GM12878 (cell line): ENCODE results near the gene CRYBA1. TPM values are rescaled to one million over a fixed set of nuclear protein-coding genes. Genes with fewer than 3 reads are reported as not detected.

Experiments used
- CTCF ChIP-seq, 3 experiments: IDR thresholded peaks in 2 of 3; conservative IDR thresholded peaks in 1 of 3; 2 replicates each; pipeline ENCODE4 v1.5.1; 2011; ENCODE audit warnings: low read depth in 3 of 3, low read length in 3 of 3, mild to moderate bottlenecking in 3 of 3, control low read depth in 2 of 3, moderate library complexity in 2 of 3, inconsistent platforms in 1 of 3, mixed read lengths in 1 of 3; ENCODE audit not compliant: control insufficient read depth in 2 of 3, insufficient read depth in 1 of 3; ENCODE audit errors: extremely low read depth in 1 of 3
- ELK1 ChIP-seq: IDR thresholded peaks from 2 replicates; pipeline ENCODE4 v1.6.1; 2012; ENCODE audit warnings: low read depth, low read length, improper control_type of control experiment
- SPI1 ChIP-seq: IDR thresholded peaks from 2 replicates; pipeline ENCODE4 v1.6.1; 2011; ENCODE audit warnings: low read depth, mild to moderate bottlenecking, low read length, moderate library complexity, borderline replicate concordance; ENCODE audit not compliant: insufficient read depth
- TAF1 ChIP-seq: IDR thresholded peaks from 2 replicates; pipeline ENCODE4 v1.6.1; 2011; ENCODE audit warnings: mild to moderate bottlenecking, low read depth, low read length, borderline replicate concordance
- polyA plus RNA-seq, 11 experiments: library from polyadenylated mRNA; depleted of rRNA in 4 of 11; unstranded in 6 of 11; stranded (reverse) in 5 of 11; fragments of >200 nt; fragmentation: Nextera tagmentation in 4 of 11; fragmentation: Illumina TruSeq in 1 of 11; extraction: Ambion mirVana in 4 of 11; extraction: Trizol in 1 of 11; gene quantifications; 1 replicate in 1 of 11; 2 replicates in 10 of 11; pipeline versions ENCODE4 v1.2.1 to v1.2.3, GENCODE V29; 2011 to 2016; ENCODE audit warnings: inconsistent platforms in 2 of 11, missing spikeins in 2 of 11, low read depth in 1 of 11
- total RNA-seq, 4 experiments: library from RNA; depleted of rRNA in 3 of 4; stranded (reverse); fragments of >200 nt in 3 of 4; fragmentation: Illumina TruSeq in 1 of 4; extraction: Trizol in 1 of 4; gene quantifications; 2 replicates each; pipeline versions ENCODE4 v1.2.1 to v1.2.3, GENCODE V29; 2013 to 2021
- TF ChIP-seq, protein P1 (sequence below): fragments of 450-650 bp; IDR thresholded peaks from 2 replicates; pipeline ENCODE4 v1.6.1; 2017; ENCODE audit warnings: mild to moderate bottlenecking, moderate library complexity

CRYBA1 gene
- total and polyA plus RNA-seq, 10 of the 15 experiments (the other 5 are each of a cell fraction or from before 2014, with no cell fraction given), result not detected

GRCh38 chr17:29215174-29215573, 31.5 kb upstream of the CRYBA1 start (continued):
- TF ChIP-seq ELK1 (no peak), CTCF (IDR thresholded peaks at IDR 0.05 in 2 of 3, conservative IDR thresholded peaks at IDR 0.05 in 1 of 3; ENCODE audit: control insufficient read depth in 2 of 3, extremely low read depth in 1 of 3, insufficient read depth in 1 of 3, low read depth in 3 of 3, low read length in 3 of 3) (no peak), SPI1 (no peak), TAF1 (no peak)
- TF ChIP-seq, protein P1, sequence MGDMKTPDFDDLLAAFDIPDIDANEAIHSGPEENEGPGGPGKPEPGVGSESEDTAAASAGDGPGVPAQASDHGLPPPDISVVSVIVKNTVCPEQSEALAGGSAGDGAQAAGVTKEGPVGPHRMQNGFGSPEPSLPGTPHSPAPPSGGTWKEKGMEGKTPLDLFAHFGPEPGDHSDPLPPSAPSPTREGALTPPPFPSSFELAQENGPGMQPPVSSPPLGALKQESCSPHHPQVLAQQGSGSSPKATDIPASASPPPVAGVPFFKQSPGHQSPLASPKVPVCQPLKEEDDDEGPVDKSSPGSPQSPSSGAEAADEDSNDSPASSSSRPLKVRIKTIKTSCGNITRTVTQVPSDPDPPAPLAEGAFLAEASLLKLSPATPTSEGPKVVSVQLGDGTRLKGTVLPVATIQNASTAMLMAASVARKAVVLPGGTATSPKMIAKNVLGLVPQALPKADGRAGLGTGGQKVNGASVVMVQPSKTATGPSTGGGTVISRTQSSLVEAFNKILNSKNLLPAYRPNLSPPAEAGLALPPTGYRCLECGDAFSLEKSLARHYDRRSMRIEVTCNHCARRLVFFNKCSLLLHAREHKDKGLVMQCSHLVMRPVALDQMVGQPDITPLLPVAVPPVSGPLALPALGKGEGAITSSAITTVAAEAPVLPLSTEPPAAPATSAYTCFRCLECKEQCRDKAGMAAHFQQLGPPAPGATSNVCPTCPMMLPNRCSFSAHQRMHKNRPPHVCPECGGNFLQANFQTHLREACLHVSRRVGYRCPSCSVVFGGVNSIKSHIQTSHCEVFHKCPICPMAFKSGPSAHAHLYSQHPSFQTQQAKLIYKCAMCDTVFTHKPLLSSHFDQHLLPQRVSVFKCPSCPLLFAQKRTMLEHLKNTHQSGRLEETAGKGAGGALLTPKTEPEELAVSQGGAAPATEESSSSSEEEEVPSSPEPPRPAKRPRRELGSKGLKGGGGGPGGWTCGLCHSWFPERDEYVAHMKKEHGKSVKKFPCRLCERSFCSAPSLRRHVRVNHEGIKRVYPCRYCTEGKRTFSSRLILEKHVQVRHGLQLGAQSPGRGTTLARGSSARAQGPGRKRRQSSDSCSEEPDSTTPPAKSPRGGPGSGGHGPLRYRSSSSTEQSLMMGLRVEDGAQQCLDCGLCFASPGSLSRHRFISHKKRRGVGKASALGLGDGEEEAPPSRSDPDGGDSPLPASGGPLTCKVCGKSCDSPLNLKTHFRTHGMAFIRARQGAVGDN, result no peak
- TF ChIP-seq, all 136 proteins: peak for 0
